DOHH2 (cell line): ENCODE measurements around the gene TMEM87B.

Experiments used
- H3F3A ChIP-seq: fragments of 200-600 bp; sonication (generic), shearing (Covaris generic); 2 replicates; pipeline ENCODE4 v1.6.0; 2016; ENCODE audit warnings: antibody characterized with exemption, mild to moderate bottlenecking; ENCODE audit not compliant: control insufficient read depth, insufficient read depth
- H3K27ac ChIP-seq: fragments of 200-600 bp; sonication (generic); 2 replicates; pipeline ENCODE4 v1.5.1; 2014; ENCODE audit warnings: low read depth, mild to moderate bottlenecking, low read length, moderate library complexity
- H3K27me3 ChIP-seq: fragments of 200-600 bp; sonication (generic); 2 replicates; pipeline ENCODE4 v1.6.1; 2014; ENCODE audit warnings: mild to moderate bottlenecking, low read length, mixed read lengths; ENCODE audit not compliant: control insufficient read depth
- H3K36me3 ChIP-seq: fragments of 200-600 bp; sonication (generic); 2 replicates; pipeline ENCODE4 v1.6.1; 2014; ENCODE audit warnings: mild to moderate bottlenecking, low read length, moderate library complexity, mixed read lengths; ENCODE audit not compliant: control insufficient read depth
- H3K4me1 ChIP-seq: fragments of 200-600 bp; sonication (generic); 2 replicates; pipeline ENCODE4 v1.6.1; 2014; ENCODE audit warnings: mild to moderate bottlenecking, low read length, mixed read lengths; ENCODE audit not compliant: control insufficient read depth
- H3K4me2 ChIP-seq: fragments of 200-600 bp; sonication (generic); 2 replicates; pipeline ENCODE4 v1.6.0; 2014; ENCODE audit warnings: mild to moderate bottlenecking, low read length, moderate library complexity
- H3K4me3 ChIP-seq: fragments of 200-600 bp; sonication (generic); 2 replicates; pipeline ENCODE4 v1.5.1; 2014; ENCODE audit warnings: mild to moderate bottlenecking, low read length, mixed read lengths
- H3K79me2 ChIP-seq: fragments of 200-600 bp; sonication (generic); 2 replicates; pipeline ENCODE4 v1.6.1; 2014; ENCODE audit warnings: mild to moderate bottlenecking, low read length, mixed read lengths; ENCODE audit not compliant: control insufficient read depth
- H3K9me2 ChIP-seq: fragments of 200-600 bp; sonication (generic); replicated peaks from 2 replicates; pipeline ENCODE4 v1.6.1; 2014; ENCODE audit warnings: mild to moderate bottlenecking, low read length, mixed read lengths; ENCODE audit not compliant: control insufficient read depth
- H3K9me3 ChIP-seq: fragments of 200-600 bp; sonication (generic); 2 replicates; pipeline ENCODE4 v1.6.1; 2014; ENCODE audit warnings: antibody characterized with exemption, low read length, mixed read lengths; ENCODE audit not compliant: control insufficient read depth, insufficient read depth
- H4K20me1 ChIP-seq: fragments of 200-600 bp; sonication (generic); 2 replicates; pipeline ENCODE4 v1.6.0; 2014; ENCODE audit warnings: low read depth, mild to moderate bottlenecking, antibody characterized with exemption, low read length, moderate library complexity; ENCODE audit not compliant: control insufficient read depth, insufficient read depth
- EZH2phosphoT487 ChIP-seq: fragments of 200-600 bp; sonication (generic); IDR thresholded peaks from 2 replicates; pipeline ENCODE4 v1.6.1; 2017; ENCODE audit warnings: borderline replicate concordance, mild to moderate bottlenecking, antibody characterized with exemption, low read length, moderate library complexity, mixed read lengths
- TF ChIP-seq, protein P1 (sequence below): fragments of 200-600 bp; sonication (generic); IDR thresholded peaks from one replicate; pipeline ENCODE4 v1.5.1; 2014; ENCODE audit warnings: antibody characterized with exemption, mild to moderate bottlenecking, low read depth, low read length; ENCODE audit not compliant: poor library complexity, severe bottlenecking

Gene TMEM87B

DNA sequence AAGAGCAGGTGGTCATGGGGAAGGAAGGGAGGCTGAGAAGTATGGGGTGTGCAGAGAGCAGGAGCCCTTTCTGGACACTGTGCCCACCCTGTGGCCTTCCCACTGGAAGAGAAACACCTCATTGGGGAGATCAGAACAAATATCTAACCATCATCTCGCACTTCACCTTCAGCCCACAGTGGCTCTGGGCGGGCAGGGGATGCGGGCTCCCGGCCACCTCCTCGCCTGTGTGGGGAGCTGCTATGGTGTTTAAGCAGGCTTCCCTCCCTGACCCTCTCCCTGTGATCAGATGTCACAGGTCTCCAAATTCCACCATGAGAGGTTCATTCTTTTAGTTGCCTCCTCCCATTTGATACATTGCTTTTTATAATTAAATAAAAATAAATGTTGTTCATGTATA lies 88.1 kb downstream of the TMEM87B start:
- Histone ChIP-seq H3K4me2 (no peak overlapping the region), H3K9me3 (no peaks in the 10 kb centered on the region), H3K79me2 (no peaks in the 10 kb centered on the region), H3K27me3 (no peaks in the 10 kb centered on the region), H3K9me2 (no peaks in the 10 kb centered on the region), H3K36me3 (no peaks in the 10 kb centered on the region), H3K27ac (no peak overlapping the region), H3F3A (no peaks in the 10 kb centered on the region), H3K4me1 (no peaks in the 10 kb centered on the region), H4K20me1 (no peaks in the 10 kb centered on the region), H3K4me3 (no peak overlapping the region)
- TF ChIP-seq, protein P1, sequence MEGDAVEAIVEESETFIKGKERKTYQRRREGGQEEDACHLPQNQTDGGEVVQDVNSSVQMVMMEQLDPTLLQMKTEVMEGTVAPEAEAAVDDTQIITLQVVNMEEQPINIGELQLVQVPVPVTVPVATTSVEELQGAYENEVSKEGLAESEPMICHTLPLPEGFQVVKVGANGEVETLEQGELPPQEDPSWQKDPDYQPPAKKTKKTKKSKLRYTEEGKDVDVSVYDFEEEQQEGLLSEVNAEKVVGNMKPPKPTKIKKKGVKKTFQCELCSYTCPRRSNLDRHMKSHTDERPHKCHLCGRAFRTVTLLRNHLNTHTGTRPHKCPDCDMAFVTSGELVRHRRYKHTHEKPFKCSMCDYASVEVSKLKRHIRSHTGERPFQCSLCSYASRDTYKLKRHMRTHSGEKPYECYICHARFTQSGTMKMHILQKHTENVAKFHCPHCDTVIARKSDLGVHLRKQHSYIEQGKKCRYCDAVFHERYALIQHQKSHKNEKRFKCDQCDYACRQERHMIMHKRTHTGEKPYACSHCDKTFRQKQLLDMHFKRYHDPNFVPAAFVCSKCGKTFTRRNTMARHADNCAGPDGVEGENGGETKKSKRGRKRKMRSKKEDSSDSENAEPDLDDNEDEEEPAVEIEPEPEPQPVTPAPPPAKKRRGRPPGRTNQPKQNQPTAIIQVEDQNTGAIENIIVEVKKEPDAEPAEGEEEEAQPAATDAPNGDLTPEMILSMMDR: no peak
- no peak for TF ChIP-seq EZH2phosphoT487

DNA sequence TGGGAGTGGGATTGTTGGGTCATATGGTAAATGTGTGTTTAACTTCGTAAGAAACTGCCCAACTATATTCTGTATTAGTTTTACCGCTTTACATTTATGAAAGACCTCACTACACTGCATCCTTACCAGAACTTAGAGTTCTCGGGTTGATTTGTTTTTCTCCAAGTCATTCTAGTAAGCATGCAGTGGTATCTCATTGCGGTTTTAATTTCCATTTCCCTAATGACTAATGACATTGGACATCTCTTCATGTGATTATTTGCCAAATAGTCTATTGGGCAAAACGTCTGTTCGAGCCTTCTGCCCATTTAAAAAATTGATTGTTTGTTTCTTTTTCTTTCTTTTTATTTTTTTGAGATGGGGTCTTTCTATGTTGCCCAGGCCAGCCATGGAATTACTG lies 89.9 kb downstream of the TMEM87B start:
- no peaks in the 10 kb centered on the region for H3K4me1 ChIP-seq
- H3K4me3 ChIP-seq: no peak overlapping the region
- no peaks in the 10 kb centered on the region for H3F3A ChIP-seq
- no peaks in the 10 kb centered on the region for H3K9me3 ChIP-seq
- H3K27ac ChIP-seq: no peak overlapping the region
- no peaks in the 10 kb centered on the region for H3K79me2 ChIP-seq
- no peaks in the 10 kb centered on the region for H4K20me1 ChIP-seq
- no peaks in the 10 kb centered on the region for H3K36me3 ChIP-seq
- H3K4me2 ChIP-seq: no peak overlapping the region
- H3K27me3 ChIP-seq: no peaks in the 10 kb centered on the region
- TF ChIP-seq, protein P1: no peak
- no peak for TF ChIP-seq EZH2phosphoT487
- no peaks in the 10 kb centered on the region for H3K9me2 ChIP-seq

DNA sequence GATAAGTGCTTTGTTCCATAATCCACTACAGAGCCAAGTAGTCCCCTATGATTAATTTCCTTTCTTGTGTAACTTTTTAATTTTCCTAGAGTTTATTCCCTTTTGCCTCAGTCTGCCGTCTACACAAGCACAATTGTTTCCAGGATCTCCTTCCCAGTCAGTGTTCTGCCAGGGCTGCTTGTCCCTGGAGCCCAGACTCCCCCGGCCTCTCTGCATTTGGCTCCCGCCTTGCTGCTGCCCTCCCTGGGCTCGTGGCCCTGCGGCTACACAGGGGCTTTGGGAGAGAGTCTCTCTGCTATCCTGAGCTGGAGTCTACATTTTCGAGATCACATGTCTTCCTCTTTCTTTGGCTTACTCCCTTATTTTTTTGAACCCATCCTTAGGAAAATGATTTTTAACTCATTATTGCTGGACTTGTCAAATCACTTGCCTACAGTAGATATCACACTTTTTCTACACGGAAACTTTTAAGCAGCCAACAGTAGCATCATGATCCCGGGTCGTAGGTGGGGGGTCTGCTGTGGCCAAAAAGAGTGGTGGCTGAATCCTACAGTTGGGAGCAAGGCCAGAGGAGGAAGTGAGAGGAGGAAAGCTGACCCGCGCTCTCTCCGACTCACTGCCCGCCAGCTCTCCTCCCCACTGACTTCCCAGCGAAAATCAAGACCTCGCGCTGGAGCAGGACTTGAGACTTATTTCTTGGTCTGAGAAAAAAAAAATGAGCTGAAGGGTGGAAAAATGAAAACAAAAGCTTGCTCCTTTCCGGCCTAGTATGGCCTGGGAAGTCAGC lies 92.5 kb downstream of the TMEM87B start:
- Histone ChIP-seq H3F3A (no peaks in the 10 kb centered on the region), H3K27ac (no peak overlapping the region), H3K27me3 (no peaks in the 10 kb centered on the region), H4K20me1 (no peaks in the 10 kb centered on the region), H3K36me3 (no peaks in the 10 kb centered on the region), H3K4me1 (no peaks in the 10 kb centered on the region), H3K9me2 (no peaks in the 10 kb centered on the region), H3K9me3 (no peaks in the 10 kb centered on the region), H3K4me2 (no peak overlapping the region), H3K79me2 (no peaks in the 10 kb centered on the region), H3K4me3 (no peak overlapping the region)
- TF ChIP-seq, protein P1: no peak
- no peak for TF ChIP-seq EZH2phosphoT487
